ENCODE measurements around the gene ZMIZ1. TPM values are rescaled to one million over a fixed set of nuclear protein-coding genes. Genes with fewer than 3 reads are reported as not detected.

ZMIZ1 gene
- total RNA-seq, 1 experiment from 2014 or later, result 34.2 TPM

DNA sequence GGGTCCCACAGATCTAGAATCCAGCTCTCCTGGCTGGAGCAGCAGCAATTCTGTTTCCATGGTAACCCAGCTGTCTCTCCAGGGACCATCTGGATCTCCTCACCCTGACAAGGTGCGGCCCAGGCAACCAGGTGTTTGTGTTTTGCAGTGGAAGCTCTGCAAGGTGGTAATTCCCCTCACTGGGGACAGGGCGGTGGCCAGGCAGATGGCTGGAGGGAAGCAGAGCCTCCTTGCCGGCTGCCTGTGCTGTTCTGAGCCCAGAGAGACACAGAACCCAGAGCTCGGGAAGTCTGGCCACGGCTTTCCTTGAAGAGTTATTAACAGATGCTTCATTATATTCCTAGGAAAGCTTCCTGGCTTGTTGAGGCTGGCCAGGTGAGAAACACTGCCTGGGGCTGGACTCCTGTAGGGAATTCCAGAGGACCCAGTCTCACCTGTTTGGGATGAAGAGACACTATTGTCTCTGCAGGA, 160.3 kb downstream of the ZMIZ1 start:
- intact Hi-C loops (cut with micrococcal nuclease; ENCODE audit: unreplicated experiment) (no loop called here), in situ Hi-C loops (cut with HindIII; ENCODE audit: low pct_unique_long_range_greater_than_20kb, low sequenced_read_pairs) (no loop called here)
- Histone ChIP-seq H3K4me3 (ENCODE audit: low read depth in 2 of 2, low read length in 2 of 2) (no peak overlapping the region), H3K4me1 (ENCODE audit: control insufficient read depth, insufficient read depth, low read length) (no peaks in the 10 kb centered on the region), H3K27me3 (ENCODE audit: control insufficient read depth, insufficient read depth, low read length) (no peaks in the 10 kb centered on the region), H3K27ac (ENCODE audit: low read length) (no peak overlapping the region), H3K36me3 (ENCODE audit: control insufficient read depth, insufficient read depth, low read length) (no peaks in the 10 kb centered on the region), H3K9me3 (ENCODE audit: control insufficient read depth, insufficient read depth, low read depth, low read length) (no peaks in the 10 kb centered on the region)
- BruUV-seq (replicated peaks), result no TSS peak
- ChIA-PET POLR2A (interaction anchor here (0.6 kb wide), 1 partner anchor 36 kb away, joined by 4 read pairs; no protein-coding TSS in a partner anchor), CTCF (no interaction called here)
- ATAC-seq (no peak), DNase-seq (ENCODE audit: low read depth, low spot score) (no peak)
- TF ChIP-seq SIN3A (IDR thresholded peaks at IDR 0.05; ENCODE audit: borderline replicate concordance, insufficient read depth, low read depth, low read length) (no peak), TCF7L2 (IDR thresholded peaks at IDR 0.05; ENCODE audit: low read depth, low read length) (no peak), POLR2AphosphoS5 (IDR thresholded peaks at IDR 0.05; ENCODE audit: low read depth, low read length) (no peak)
- TF ChIP-seq, protein P1, sequence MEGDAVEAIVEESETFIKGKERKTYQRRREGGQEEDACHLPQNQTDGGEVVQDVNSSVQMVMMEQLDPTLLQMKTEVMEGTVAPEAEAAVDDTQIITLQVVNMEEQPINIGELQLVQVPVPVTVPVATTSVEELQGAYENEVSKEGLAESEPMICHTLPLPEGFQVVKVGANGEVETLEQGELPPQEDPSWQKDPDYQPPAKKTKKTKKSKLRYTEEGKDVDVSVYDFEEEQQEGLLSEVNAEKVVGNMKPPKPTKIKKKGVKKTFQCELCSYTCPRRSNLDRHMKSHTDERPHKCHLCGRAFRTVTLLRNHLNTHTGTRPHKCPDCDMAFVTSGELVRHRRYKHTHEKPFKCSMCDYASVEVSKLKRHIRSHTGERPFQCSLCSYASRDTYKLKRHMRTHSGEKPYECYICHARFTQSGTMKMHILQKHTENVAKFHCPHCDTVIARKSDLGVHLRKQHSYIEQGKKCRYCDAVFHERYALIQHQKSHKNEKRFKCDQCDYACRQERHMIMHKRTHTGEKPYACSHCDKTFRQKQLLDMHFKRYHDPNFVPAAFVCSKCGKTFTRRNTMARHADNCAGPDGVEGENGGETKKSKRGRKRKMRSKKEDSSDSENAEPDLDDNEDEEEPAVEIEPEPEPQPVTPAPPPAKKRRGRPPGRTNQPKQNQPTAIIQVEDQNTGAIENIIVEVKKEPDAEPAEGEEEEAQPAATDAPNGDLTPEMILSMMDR (IDR thresholded peaks at IDR 0.05), result no peak
- TF ChIP-seq, protein P2, sequence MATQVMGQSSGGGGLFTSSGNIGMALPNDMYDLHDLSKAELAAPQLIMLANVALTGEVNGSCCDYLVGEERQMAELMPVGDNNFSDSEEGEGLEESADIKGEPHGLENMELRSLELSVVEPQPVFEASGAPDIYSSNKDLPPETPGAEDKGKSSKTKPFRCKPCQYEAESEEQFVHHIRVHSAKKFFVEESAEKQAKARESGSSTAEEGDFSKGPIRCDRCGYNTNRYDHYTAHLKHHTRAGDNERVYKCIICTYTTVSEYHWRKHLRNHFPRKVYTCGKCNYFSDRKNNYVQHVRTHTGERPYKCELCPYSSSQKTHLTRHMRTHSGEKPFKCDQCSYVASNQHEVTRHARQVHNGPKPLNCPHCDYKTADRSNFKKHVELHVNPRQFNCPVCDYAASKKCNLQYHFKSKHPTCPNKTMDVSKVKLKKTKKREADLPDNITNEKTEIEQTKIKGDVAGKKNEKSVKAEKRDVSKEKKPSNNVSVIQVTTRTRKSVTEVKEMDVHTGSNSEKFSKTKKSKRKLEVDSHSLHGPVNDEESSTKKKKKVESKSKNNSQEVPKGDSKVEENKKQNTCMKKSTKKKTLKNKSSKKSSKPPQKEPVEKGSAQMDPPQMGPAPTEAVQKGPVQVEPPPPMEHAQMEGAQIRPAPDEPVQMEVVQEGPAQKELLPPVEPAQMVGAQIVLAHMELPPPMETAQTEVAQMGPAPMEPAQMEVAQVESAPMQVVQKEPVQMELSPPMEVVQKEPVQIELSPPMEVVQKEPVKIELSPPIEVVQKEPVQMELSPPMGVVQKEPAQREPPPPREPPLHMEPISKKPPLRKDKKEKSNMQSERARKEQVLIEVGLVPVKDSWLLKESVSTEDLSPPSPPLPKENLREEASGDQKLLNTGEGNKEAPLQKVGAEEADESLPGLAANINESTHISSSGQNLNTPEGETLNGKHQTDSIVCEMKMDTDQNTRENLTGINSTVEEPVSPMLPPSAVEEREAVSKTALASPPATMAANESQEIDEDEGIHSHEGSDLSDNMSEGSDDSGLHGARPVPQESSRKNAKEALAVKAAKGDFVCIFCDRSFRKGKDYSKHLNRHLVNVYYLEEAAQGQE (IDR thresholded peaks at IDR 0.05; ENCODE audit: insufficient read depth in 1 of 2, low read depth in 2 of 2, low read length in 1 of 2), result no peak

DNA sequence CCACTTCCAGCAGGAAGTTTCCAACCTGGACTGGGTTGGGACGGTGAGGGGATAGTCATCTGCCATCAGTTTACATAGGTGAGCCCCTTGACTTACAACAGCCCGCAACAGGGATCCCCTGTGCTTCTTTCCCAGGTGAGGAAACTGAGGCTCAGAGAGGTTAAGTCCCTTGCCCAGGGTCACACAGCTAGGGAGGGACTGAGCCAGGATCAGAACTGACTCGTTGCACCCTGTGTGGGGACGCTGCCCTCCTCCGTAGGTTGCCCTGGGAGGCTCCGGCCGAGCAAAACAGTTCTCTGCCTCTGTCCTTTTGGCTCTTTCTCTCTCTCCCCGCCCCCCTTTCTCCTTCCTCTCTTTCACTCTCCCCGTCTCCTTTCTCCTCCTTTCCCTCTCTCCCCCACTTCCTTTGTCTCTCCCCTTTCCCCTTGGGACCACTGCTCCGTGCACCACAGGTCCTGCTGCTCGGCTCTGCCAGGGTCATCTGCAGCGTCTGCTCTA, 161.1 kb downstream of the ZMIZ1 start:
- H3K9me3 ChIP-seq (ENCODE audit: control insufficient read depth, insufficient read depth, low read depth, low read length), result no peaks in the 10 kb centered on the region
- no peaks in the 10 kb centered on the region for H3K4me1 ChIP-seq (ENCODE audit: control insufficient read depth, insufficient read depth, low read length)
- TF ChIP-seq, protein P2 (IDR thresholded peaks at IDR 0.05; ENCODE audit: insufficient read depth in 1 of 2, low read depth in 2 of 2, low read length in 1 of 2), result no peak
- TF ChIP-seq TCF7L2 (IDR thresholded peaks at IDR 0.05; ENCODE audit: low read depth, low read length) (no peak), SIN3A (IDR thresholded peaks at IDR 0.05; ENCODE audit: borderline replicate concordance, insufficient read depth, low read depth, low read length) (no peak), POLR2AphosphoS5 (IDR thresholded peaks at IDR 0.05; ENCODE audit: low read depth, low read length) (no peak)
- TF ChIP-seq, protein P1 (IDR thresholded peaks at IDR 0.05), result no peak
- no peak for ATAC-seq
- H3K36me3 ChIP-seq (ENCODE audit: control insufficient read depth, insufficient read depth, low read length), result no peaks in the 10 kb centered on the region
- ChIA-PET POLR2A (no interaction called here), CTCF (no interaction called here)
- intact Hi-C loops (cut with micrococcal nuclease; ENCODE audit: unreplicated experiment), result no loop called here
- no TSS peak for BruUV-seq (replicated peaks)
- no peak overlapping the region for H3K27ac ChIP-seq (ENCODE audit: low read length)
- DNase-seq (ENCODE audit: low read depth, low spot score), result no peak
- H3K27me3 ChIP-seq (ENCODE audit: control insufficient read depth, insufficient read depth, low read length), result no peaks in the 10 kb centered on the region
- no peak overlapping the region for H3K4me3 ChIP-seq (ENCODE audit: low read depth in 2 of 2, low read length in 2 of 2)
- in situ Hi-C loops (cut with HindIII; ENCODE audit: low pct_unique_long_range_greater_than_20kb, low sequenced_read_pairs), result no loop called here
